Medulla oblongata (tissue), 1 donor: Measurements from ENCODE around the gene RNASE7.
"Not testable (repeated sequence)": the region's sequence is repeated elsewhere in the genome, so short reads cannot be mapped to it uniquely, and the experiment has no call there.

Experiments used
- DNase-seq: peaks from one replicate; pipeline ENCODE4 v3.0.0-alpha.2; 2015; ENCODE audit errors: extremely low spot score

The RNASE7 gene

DNA sequence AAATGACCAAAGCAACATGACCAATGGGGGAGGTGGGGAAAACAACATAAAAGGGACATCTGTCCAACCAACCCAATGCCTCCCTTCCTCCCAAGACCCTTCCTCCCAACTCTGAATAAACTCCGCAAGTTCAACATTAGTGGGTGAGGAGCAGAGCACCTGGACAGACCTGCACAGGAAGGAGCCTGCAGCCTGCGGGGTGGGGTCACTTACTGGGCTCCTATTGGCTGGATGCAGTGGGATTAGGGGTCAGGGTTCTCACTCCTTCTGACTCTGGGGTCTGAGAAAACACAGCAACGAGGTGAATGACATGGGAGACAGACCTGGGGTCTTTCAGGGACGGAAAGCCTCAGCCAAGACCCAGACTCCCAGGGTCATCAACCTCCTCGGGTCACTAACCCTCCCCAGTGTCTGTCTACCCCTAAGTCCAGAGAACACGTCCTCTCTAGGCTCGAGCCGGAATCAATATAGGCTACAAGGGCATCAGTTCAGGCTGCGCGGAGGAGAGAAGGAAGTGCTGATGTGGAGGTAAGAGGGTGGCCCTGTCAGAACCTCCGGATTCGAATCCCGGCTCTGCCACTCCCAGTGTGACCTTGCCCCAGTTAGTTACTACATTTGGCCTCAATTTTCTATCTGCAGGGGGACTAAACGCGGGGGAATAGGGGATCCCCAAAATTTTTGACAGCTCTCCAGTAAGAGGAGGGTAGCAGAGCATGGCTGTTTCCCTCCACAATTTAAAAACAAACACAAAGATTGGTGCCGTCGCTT lies 18.2 kb upstream of the RNASE7 start:
- peak; percentile 35 for DNase-seq

DNA sequence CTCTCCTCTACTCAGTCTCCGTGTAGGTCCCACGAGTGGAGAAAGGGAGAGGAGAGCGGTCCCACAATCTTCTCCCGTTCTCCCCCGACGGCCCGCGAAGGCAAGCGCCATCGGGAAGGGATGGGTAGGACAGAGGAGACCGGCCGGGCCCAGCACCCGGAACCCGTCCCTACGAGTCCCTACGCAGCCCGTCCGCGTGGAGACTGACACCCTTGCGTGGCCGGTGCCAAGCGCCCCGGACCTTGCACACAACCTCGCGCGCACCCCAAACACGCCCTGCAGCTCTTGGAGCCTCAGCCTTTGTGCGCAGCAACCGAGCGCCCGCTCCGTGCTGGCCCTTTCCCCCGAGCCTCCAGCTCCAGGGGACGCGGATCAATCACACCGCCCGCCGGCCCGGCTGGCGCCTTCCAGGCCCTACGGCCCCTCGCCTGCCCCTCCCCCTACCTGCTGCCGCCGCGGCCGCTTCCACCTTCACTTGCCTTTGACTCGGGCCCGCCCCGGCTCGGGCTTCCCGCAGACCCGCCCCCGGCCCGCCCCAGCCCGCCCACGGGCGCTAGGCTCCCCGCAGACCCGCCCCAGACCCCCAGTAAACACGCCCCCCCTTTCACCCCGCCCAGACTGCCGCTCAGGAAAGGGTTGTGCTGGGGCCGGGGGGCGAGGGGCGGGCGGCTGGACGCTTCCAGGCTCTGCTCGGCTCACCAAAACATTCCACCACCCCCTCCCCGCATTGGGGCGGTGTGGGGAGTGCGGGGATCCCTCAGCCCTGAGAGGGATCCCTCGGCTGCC lies 17.4 kb upstream of the RNASE7 start, which contains the start of gene NDRG2:
TSS of gene NDRG2 (minus strand) at position 477 of the 786 bp plus-strand sequence. CDS start 1,746 bp downstream, outside the sequence.
- DNase-seq = peak; percentile 75

DNA sequence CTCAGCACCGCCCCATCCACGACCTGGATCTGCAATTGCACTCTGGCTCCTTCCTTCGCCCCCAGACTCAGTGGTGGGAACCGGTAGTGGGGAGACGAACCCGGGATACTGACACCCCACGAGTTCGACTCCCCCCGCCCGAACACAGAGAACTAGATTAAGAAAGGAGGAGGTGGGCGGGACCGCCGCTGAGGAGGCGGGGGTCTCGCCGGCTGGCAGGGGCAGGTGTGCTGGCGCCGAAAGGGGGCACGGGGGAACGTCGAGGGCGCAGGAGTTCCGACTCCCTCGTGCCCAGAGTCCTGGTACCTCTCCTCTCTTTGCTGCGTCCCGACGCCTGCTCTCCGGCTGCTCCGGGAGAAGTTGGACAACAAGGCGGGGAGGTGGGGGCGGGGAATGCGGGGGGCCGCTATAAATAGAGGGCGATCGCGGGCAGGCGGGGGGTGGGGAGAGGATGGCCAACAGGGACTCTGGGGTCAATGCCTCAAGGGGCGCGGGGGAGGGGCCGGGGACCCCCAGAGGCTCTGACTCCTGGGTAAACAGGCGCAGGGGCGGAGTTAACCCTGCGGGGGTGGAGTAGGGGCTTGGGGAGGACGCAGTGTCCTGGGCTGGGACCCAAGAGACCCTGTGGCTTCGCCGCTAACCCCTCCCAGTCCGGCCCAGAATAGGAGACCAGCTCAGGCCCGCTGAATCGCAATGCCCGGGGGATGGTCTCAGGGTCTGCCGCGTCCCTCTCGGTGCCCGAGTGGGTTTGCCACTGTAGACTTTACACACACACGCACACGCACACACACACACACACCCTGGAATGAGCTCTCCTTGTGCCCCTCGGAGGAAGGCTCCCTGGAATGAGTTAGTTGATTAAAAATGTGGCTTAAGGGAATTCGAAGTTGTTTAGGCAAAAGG lies 16.5 kb upstream of the RNASE7 start:
- peak; percentile 80 for DNase-seq

DNA sequence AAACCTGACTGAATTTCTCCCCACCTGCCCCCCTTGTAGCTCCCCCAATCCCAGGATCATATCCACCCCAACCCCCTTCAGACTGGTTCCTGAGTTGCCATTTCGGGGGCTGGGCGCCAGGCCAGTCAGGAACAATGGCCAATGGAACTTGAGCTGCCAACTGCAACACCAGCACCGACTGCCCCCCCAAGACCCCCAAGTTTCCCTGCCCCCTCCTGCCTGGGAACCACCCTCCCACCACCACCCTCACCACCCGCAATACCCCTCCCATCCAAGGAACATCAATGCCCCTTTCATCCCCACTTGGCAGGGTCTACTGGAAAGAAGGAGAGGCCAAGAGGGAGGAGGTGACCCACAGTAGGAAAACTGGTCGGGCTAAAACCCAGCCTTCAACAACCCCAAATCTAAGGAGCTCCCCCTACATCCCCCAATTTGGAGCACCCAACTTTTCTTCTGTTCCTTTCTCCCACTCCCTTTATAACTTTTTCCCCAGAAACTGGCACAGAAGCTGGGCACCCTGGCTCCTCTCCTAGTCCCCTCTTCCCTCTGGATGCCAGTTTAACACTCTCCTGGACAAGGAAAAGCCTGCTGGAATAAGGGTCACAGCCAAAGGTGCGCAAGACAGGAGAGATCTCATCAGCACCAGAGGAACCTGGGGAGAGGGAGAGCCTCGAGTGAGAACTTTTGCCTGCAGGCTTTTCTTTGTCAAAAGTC lies 15.7 kb upstream of the RNASE7 start:
- DNase-seq = peak; percentile 95

DNA sequence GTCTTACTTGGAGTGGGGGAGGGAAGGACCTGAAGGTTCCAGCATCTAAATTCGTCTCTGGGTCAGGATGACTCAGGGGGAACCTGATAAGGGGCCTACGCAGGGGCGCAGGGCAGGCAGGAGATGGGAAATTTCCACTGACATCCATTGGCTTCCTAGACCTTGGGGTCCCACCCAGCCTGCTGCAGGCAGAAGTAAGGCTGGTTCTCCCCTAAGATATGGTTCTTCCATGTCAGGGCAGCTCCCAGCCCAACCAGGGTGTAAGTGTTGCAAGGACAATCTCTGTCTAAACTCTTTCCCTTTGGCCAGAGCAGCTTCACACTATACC lies 15.2 kb upstream of the RNASE7 start:
- no peak for DNase-seq

DNA sequence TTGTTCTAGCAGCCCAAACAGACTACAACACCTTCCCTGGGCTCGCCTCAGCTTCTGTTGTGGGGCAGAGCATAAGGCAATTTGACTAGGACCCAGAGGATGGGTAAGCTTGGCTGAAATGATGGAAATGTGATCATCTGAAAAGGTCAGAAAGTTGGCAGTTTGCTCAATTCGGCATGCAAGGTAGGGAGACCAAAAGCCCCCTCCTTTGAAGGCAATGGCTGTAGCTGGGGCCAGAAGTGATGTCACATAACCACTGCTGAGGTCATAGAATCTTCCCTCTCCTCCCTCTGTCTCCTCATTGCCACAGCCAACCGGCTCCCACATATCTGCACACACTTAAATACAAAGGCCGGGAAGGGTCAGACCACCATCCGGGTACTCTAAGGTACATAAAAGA lies 12.2 kb upstream of the RNASE7 start, which contains the start of gene TPPP2:
TSS of gene TPPP2 (plus strand) at position 301 of the 400 bp plus-strand sequence. CDS start 365 bp downstream, outside the sequence.
- no peak for DNase-seq

DNA sequence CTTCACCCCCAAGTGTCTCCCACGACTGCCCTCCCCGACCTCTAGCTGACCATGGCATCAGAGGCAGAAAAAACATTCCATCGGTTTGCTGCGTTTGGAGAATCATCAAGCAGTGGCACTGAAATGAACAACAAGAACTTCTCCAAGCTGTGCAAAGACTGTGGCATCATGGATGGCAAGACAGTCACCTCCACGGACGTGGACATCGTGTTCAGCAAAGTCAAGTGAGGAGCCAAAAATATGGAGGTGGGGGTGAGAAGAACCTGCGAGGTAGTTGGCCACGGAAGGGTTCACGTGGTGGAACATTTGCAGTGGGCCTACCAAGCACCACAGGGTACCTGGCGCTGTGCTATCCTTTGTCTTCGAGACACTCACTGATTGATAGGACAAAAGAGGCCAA lies 11.6 kb upstream of the RNASE7 start:
- DNase-seq = no peak

DNA sequence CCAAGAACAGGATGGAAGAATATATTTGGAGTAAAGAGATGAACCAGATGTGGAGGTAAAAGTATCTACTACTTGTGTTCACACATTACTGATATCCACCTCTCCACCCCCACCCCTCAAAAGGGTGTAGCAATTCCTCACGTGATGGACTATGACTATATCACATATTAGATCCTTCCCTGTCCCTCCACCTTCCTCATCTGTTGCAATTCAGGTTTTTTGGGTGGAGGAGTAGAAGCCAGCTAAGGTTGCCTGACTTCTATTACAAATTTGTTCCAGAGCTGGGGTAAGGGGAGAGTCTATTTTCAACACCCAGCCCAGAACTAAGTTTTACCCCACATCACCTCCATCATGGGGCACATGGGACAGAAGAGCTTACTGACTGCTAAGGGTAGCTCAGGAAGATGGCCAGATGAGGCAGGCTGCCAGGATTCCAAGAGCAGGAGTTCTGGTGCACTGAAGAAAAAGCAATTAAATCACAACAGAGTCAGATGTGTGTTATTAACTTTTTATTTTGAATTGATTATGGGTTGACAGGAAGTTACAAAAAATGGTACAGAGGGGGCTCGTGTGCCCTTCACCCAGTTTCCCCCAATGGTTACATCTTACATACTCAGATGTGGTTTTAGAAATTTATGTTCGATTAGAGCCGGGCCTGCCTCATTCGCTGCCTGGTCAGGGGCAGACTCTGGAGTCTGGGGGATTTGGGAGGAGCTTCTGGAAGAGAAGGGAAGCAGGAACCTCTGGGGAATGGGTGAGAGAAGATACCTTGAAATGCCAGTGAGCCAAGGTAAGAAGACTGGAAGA lies 9.6 kb upstream of the RNASE7 start:
- peak; percentile 54 for DNase-seq

DNA sequence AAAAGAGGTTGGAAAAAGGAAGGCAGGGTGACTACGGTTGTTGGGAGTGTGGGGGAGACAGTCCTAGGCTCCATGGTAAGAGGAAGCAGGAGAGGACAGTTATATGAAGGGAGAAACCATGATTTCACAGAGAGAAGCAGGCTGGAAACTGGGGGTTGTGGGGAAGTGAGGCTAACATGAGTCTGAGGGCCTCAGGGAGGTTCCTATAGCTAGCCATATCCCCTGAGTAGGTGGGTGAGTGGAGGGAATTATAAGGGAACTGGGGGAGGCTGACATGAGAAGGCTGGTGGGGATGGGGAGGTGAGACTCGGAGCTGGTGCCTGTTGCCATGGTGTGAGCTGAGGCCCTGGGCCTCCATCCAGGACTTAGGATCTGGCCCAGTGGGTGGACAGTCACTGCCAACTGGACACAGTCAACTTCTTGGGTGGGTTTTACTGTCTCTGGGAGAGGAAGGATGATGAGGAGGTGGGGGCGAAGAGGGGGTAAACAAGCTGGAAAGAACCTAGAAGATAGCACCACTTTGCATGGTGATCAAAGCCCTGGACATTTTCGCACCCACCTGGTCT lies 8.9 kb upstream of the RNASE7 start:
- DNase-seq = peak; percentile 46

DNA sequence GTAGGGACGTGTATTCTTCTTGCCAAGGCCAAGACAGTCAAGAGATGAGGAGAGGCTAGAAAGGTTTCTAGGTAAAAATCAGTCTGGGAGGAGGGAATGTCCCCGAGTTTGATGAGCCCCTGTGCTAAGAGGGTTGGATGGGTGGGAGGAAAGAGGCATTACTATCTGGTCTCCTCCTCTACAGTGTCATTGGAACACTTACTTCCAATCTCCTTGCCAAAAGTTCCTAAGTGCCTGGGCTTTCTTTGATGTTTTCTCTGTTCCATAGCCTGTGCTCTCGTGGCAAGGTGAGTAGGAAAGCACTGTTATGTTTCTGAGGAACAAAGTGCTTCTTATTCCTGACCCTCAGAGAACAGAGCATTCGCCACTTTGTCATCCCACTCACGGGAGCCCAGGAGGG lies 7.5 kb upstream of the RNASE7 start, which contains the start of gene RNASE13:
TSS of gene RNASE13 (minus strand) at position 101 of the 400 bp plus-strand sequence. CDS start 519 bp downstream, outside the sequence.
- DNase-seq = no peak

DNA sequence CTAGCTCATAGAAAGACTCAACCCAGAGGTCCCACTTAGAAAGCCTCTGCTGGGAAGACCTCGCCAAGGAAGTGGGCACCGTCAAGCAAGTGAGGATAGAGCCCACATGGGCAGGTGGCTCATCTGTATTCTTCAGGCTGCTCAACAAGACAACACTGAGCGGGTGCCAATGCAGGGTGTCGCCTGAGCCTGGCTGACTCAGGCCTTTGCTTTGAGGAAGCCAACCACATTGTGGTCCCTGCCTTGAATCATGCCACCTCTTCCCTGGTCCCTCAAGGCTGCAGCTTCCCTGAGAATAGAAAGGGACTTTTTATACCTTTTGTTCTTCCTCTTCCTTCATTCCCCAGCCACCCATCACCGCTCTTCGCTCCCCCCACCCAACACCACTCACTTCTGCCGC lies 5.4 kb upstream of the RNASE7 start:
- DNase-seq = peak; percentile 47

DNA sequence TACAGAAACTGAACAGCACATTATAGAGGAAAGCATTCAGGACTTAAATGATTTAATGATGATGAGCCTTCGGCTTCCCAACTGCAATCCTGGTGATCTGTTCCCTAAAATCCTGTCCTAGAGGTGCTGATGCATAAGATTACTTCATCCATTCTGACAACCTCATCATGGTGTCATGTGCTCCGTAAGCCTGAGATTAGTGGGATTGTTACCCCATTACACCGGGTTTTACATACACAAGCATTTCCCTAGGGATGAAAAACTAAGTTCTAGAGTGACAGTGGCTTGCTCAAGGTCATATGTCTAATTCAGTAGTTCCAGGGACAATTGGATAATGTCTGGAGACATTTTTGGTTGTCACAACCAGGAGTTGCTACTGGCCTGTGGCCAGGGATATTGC lies 5.0 kb upstream of the RNASE7 start:
- no peak for DNase-seq

DNA sequence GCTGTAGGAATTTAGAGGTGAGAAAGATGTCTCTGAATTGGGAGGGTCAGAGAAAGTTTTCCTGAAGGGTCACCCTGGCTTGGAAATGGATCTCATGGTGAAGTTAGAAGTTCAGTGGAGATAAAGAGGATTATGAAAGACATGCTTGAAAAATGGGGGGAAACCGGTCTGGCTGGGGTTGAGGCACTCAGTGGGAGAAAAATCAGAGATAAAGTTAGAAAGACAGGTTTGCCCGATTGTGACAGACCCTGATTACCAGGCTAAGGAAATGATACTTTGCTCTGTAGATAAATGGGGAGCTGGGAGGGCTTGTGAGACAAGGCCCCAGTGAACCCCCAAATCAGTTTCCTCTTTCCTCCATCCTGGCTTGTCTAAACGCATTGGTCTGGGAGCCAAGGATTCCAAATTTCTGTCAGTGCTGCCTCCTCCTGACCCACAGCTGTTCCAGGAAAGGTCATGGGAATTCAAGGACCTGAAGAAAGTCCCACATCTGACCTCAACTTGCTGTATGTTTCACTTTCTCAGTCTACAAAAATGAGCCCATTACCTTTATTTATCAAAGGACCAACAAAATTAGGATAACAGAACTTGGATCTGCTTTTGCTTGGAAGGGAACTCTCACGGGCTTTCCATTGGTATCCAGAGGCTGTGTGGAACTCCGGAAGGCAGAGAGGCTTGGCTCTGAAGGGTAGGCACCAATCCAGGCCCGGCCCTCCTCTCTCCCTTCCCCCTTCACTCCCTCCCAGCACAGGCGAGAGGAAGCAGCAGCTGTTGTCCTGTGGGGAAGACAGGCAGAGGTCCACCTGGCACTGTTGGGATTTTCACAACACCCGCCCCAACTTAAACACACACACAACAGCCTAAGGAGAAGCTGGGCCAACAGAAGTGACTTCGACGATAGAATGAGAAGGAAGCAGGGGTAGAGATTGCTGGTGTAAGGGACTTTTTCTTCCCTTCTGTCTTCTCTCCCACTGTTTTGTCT lies 3.4 kb upstream of the RNASE7 start:
- DNase-seq = peak; percentile 90

DNA sequence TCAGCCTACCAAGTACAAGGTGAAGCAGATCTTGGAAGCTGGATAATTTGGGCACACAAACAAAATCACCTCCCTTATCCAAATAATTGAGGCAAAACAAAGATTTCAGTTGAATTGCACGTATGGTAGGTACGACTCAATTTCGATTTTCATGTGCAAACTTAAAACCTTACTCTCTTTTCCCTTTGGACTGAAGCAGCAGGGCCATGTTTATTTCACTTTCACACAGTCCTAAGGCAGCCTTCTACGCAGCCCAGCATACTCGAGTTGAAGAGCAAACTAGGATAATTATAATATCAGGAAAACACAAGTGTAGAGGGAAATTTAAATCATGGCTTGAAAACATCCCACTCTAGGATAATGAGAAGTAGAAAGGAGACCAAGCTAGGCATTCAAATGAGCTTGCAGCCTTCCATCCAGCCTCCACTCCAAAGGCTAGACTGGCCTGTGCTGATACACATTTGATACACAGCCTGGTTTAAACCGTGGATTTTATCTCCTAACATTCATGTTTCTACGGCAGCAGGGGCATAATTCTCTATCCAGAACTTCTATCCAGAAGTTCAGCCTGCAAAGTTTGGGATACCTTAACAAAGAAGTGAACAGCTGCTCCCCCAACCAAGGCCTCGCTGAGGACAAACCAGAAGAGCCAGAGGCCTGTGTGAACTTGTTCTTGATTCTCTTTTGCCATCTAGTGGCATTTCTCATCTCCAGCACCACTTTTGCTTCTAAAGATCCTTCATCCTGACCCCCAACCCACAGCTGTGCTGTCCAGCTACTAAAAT lies 2.4 kb upstream of the RNASE7 start:
- peak; percentile 93 for DNase-seq

DNA sequence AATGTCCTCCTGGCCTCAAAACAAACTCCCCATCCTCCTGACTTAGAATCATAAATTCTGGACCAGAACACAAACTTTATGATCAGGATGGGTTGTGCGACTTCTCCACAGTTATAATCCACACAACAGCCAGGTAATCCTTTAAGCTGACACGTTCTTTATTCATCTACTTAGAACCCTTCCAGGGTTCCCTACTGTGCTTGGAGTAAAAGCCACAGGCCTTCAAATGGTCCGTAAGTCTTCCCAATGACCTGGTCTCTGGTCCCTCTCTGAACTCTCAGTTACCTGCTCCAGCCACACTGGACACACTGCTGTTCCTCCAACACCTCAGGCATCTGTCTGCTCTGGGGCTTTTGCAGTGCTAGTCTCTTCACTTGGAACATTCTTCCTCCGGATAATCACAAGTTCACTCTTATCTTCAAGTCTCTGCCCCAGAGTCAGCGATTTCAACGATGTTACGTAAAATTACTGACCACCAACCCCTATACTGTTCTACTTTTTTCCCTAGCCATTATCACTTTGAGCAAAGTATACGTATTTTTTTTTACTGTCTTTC lies 1.7 kb upstream of the RNASE7 start:
- DNase-seq = no peak

DNA sequence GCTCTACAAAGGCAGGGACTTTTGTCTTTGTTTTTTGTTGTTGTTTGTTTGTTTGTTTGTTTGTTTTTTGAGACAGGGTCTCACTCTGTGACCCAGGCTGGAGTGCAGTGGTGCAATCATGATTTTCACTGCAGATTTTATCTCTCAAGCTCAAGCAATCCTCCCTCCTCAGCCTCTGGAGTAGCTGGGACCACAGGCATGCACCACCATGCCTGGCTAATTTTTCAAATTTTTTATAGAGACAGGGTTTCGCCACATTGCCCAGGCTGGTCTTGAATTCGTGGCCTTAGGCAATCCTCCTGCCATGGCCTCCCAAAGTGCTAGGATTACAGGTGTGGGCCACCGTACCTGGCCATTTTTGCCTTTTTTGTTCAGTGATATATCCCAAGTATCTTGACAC lies 1.2 kb upstream of the RNASE7 start:
- DNase-seq = not testable (repeated sequence)

DNA sequence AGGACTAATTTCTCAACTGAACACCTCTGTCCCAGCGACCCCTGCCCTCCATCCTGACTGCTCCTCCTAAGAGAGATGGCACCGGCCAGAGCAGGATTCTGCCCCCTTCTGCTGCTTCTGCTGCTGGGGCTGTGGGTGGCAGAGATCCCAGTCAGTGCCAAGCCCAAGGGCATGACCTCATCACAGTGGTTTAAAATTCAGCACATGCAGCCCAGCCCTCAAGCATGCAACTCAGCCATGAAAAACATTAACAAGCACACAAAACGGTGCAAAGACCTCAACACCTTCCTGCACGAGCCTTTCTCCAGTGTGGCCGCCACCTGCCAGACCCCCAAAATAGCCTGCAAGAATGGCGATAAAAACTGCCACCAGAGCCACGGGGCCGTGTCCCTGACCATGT lies 756 bp downstream of the RNASE7 start:
- DNase-seq = peak; percentile 40
